GM21381 (cell line): ENCODE data around the gene FKBP11.

Experiments used
- ATAC-seq: cut with Tn5 transposase; IDR thresholded peaks from one replicate; pipeline ENCODE4 v1.9.1; 2021; ENCODE audit warnings: mild to moderate bottlenecking, moderate library complexity; ENCODE audit not compliant: unreplicated experiment

FKBP11 gene

GRCh38 chr12:48925304-48926011, at the start of gene FKBP11:
Gene FKBP11, minus strand, starts transcription at chr12:48925492. Its CDS starts 64 bp downstream, at chr12:48925428.
- ATAC-seq: peak; percentile 77

GRCh38 chr12:48973941-48974673, 48.8 kb upstream of the FKBP11 start:
- ATAC-seq: no peak

- no peak for ATAC-seq
Observed at GRCh38 chr12:48973531-48973930, 48.2 kb upstream of the FKBP11 start.

- no peak for ATAC-seq
Observed at GRCh38 chr12:48972952-48973483, 47.7 kb upstream of the FKBP11 start.

- ATAC-seq: no peak
Observed at GRCh38 chr12:48972213-48972951, 47.1 kb upstream of the FKBP11 start.

GRCh38 chr12:48970702-48971334, 45.5 kb upstream of the FKBP11 start:
- no peak for ATAC-seq

- no peak for ATAC-seq
Observed at GRCh38 chr12:48969833-48970701, 44.8 kb upstream of the FKBP11 start.

GRCh38 chr12:48969160-48969771, 44.0 kb upstream of the FKBP11 start:
- ATAC-seq: no peak

GRCh38 chr12:48968467-48968866, 43.2 kb upstream of the FKBP11 start:
- no peak for ATAC-seq

GRCh38 chr12:48967991-48968390, 42.7 kb upstream of the FKBP11 start:
- no peak for ATAC-seq

GRCh38 chr12:48966177-48966895, 41.0 kb upstream of the FKBP11 start:
- no peak for ATAC-seq

- ATAC-seq: no peak
Observed at GRCh38 chr12:48965298-48965838, 40.1 kb upstream of the FKBP11 start.

GRCh38 chr12:48961801-48962200, 36.5 kb upstream of the FKBP11 start:
- ATAC-seq: no peak

GRCh38 chr12:48961331-48961730, 36.0 kb upstream of the FKBP11 start:
- ATAC-seq: no peak

GRCh38 chr12:48960834-48961233, 35.5 kb upstream of the FKBP11 start:
- no peak for ATAC-seq

- ATAC-seq: no peak
Observed at GRCh38 chr12:48958049-48958388, 32.7 kb upstream of the FKBP11 start.

GRCh38 chr12:48957141-48958048, 32.1 kb upstream of the FKBP11 start, which contains the start of gene ARF3:
Gene ARF3, minus strand, starts transcription at chr12:48957487. Its CDS starts 16,392 bp downstream, at chr12:48941095.
- peak; percentile 90 for ATAC-seq
